HepG2 (cell line): ENCODE measurements around the gene GMPPA. TPM values are rescaled to one million over a fixed set of nuclear protein-coding genes. Genes with fewer than 3 reads are reported as not detected.

Source experiments
- ATAC-seq: fragments of 200-7000 bp; cut with Tn5 transposase; 3 replicates; pipeline ENCODE4 v1.9.1; 2020; ENCODE audit warnings: mild to moderate bottlenecking, moderate library complexity
- BruUV-seq: library from RNA; stranded (reverse); fragments of 400-500 nt; replicated peaks from 2 replicates; lab custom pipeline; 2021; lab: Mats Ljungman, UMichigan
- CTCF ChIA-PET: fragments of 300-600 bp; formaldehyde crosslinking; extraction: SDS; loops from one replicate; lab custom pipeline; 2021; ENCODE audit warnings: low total read pairs, inconsistent platforms, low intra/inter-chr PET ratio; lab: Yijun Ruan, JAX
- POLR2A ChIA-PET: fragments of 350-600 bp; sonication (Branson Sonifier 250); formaldehyde crosslinking; loops from one replicate; lab custom pipeline; 2020; ENCODE audit warnings: antibody characterized with exemption, inconsistent platforms; lab: Yijun Ruan, JAX
- DNase-seq: peaks from one replicate; pipeline ENCODE4 v3.0.0-alpha.2; 2015; ENCODE audit warnings: low spot score
- FAIRE-seq: peaks from 3 replicates; lab custom pipeline; 2011; peaks lifted over from hg19 to GRCh38; lab: Jason Lieb, UNC
- H2AFZ ChIP-seq: one replicate; pipeline ENCODE4 v1.6.1; 2011; ENCODE audit warnings: low read length, inconsistent platforms
- H3K27ac ChIP-seq: fragments of 300-600 bp; 3 replicates; pipeline ENCODE4 v1.8.0; 2011; ENCODE audit warnings: mixed run types, mild to moderate bottlenecking, mixed read lengths, low read length, inconsistent platforms; ENCODE audit not compliant: insufficient read depth; ENCODE audit errors: extremely low read length
- H3K27me3 ChIP-seq, 2 experiments: fragments of 200-600 bp in 1 of 2; 2 replicates in 1 of 2; 3 replicates in 1 of 2; pipeline versions ENCODE4 v1.6.0 to v1.8.0; 2011; ENCODE audit warnings: low read length in 2 of 2, mild to moderate bottlenecking in 2 of 2, moderate library complexity in 2 of 2, inconsistent platforms in 1 of 2; ENCODE audit not compliant: insufficient read depth in 2 of 2, control insufficient read depth in 1 of 2
- H3K36me3 ChIP-seq, 2 experiments: fragments of 200-600 bp in 1 of 2; replicated peaks in 1 of 2; 2 replicates in 1 of 2; 3 replicates in 1 of 2; pipeline versions ENCODE4 v1.5.1 to v1.8.0; 2011; ENCODE audit warnings: low read length in 2 of 2, inconsistent platforms in 1 of 2; ENCODE audit not compliant: insufficient read depth in 2 of 2, control insufficient read depth in 1 of 2
- H3K4me1 ChIP-seq: 2 replicates; pipeline ENCODE4 v1.5.1; 2012; ENCODE audit warnings: low read length, inconsistent platforms; ENCODE audit not compliant: insufficient read depth
- H3K4me2 ChIP-seq: 2 replicates; pipeline ENCODE4 v1.6.0; 2011; ENCODE audit warnings: low read depth, low read length, inconsistent platforms
- H3K4me3 ChIP-seq, 3 experiments: fragments of 200-600 bp in 1 of 3; sonication (generic), shearing (Covaris generic) in 1 of 3; replicated peaks in 1 of 3; 2 replicates each; pipeline ENCODE4 v1.5.1; 2011 to 2016; ENCODE audit warnings: low read length in 3 of 3, inconsistent platforms in 2 of 3, low read depth in 2 of 3, mild to moderate bottlenecking in 2 of 3, control low read depth in 1 of 3, mixed read lengths in 1 of 3; ENCODE audit not compliant: insufficient read depth in 1 of 3
- H3K79me2 ChIP-seq: one replicate; pipeline ENCODE4 v1.6.1; 2011; ENCODE audit warnings: low read length, inconsistent platforms; ENCODE audit not compliant: insufficient read depth
- H3K9ac ChIP-seq: 2 replicates; pipeline ENCODE4 v1.6.0; 2011; ENCODE audit warnings: mild to moderate bottlenecking, low read depth, low read length, inconsistent platforms; ENCODE audit not compliant: insufficient read depth
- H3K9me3 ChIP-seq: 2 replicates; pipeline ENCODE4 v1.5.1; 2012; ENCODE audit warnings: mild to moderate bottlenecking, low read length
- H4K20me1 ChIP-seq: 2 replicates; pipeline ENCODE4 v1.6.0; 2011; ENCODE audit warnings: inconsistent platforms, mild to moderate bottlenecking, low read length, moderate library complexity; ENCODE audit not compliant: insufficient read depth
- KDM4B ChIP-seq: sonication (generic); formaldehyde crosslinking; IDR thresholded peaks from 2 replicates; pipeline ENCODE4 v1.4.0; 2020; ENCODE audit warnings: missing genetic modification reagents
- SKIL ChIP-seq: sonication (generic); formaldehyde crosslinking; IDR thresholded peaks from 2 replicates; pipeline ENCODE4 v1.8.0; 2022; ENCODE audit warnings: missing genetic modification reagents, mild to moderate bottlenecking, moderate library complexity, borderline replicate concordance
- ZBTB1 ChIP-seq: sonication (generic); formaldehyde crosslinking; IDR thresholded peaks from 2 replicates; pipeline ENCODE4 v1.4.0; 2020; ENCODE audit warnings: missing genetic modification reagents, borderline replicate concordance
- ZBTB40 ChIP-seq, 2 experiments: fragments of 450-650 bp in 1 of 2; sonication (generic) in 1 of 2; formaldehyde crosslinking in 1 of 2; IDR thresholded peaks; 2 replicates each; pipeline versions ENCODE4 v1.6.1 to v1.8.0; 2016 to 2022; ENCODE audit warnings: antibody characterized with exemption in 1 of 2, mild to moderate bottlenecking in 1 of 2, missing genetic modification reagents in 1 of 2
- ZNF12 ChIP-seq: sonication (generic); formaldehyde crosslinking; IDR thresholded peaks from 2 replicates; pipeline ENCODE4 v1.5.0; 2020; ENCODE audit warnings: missing genetic modification reagents
- ZNF280D ChIP-seq: sonication (generic); formaldehyde crosslinking; IDR thresholded peaks from 2 replicates; pipeline ENCODE4 v1.5.1; 2020; ENCODE audit warnings: mild to moderate bottlenecking, missing genetic modification reagents
- ZNF331 ChIP-seq: sonication (generic); formaldehyde crosslinking; IDR thresholded peaks from 2 replicates; pipeline ENCODE4 v1.4.0; 2020; ENCODE audit warnings: missing genetic modification reagents
- ZSCAN29 ChIP-seq: sonication (generic); formaldehyde crosslinking; conservative IDR thresholded peaks from 2 replicates; pipeline ENCODE4 v1.4.0; 2020; ENCODE audit warnings: mild to moderate bottlenecking, missing genetic modification reagents
- WGBS: methylation state at CpG from one replicate; pipeline ENCODE4 v1.1.6; 2017; ENCODE audit warnings: low lambda C conversion rate; 5-methylcytosine and 5-hydroxymethylcytosine counted together
- in situ Hi-C: cut with HindIII; loops from 2 replicates; pipeline ENCODE4 v1.10.0; 2017; ENCODE audit warnings: low pct_unique_long_range_greater_than_20kb; ENCODE audit not compliant: extremely low pct_ligation_motif_present
- intact Hi-C: fragments of 100-400 bp; cut with micrococcal nuclease; formaldehyde crosslinking; loops from one replicate; pipeline ENCODE4 v1.10.0; 2022; ENCODE audit not compliant: unreplicated experiment
- polyA plus RNA-seq, 8 experiments: library from polyadenylated mRNA; depleted of rRNA in 3 of 8; stranded (reverse) in 7 of 8; unstranded in 1 of 8; fragments of >200 nt; fragmentation: Illumina TruSeq in 4 of 8; extraction: Trizol in 4 of 8; gene quantifications; 2 replicates each; pipeline versions ENCODE4 v1.2.1 to v1.2.3, GENCODE V29; 2011 to 2016; ENCODE audit warnings: low read depth in 4 of 8, missing spikeins in 1 of 8, mixed read lengths in 1 of 8; ENCODE audit not compliant: insufficient read depth in 1 of 8
- total RNA-seq, 5 experiments: library from RNA; depleted of rRNA; stranded (reverse); fragments of >200 nt; fragmentation: Illumina TruSeq; extraction: Trizol; gene quantifications; 2 replicates each; pipeline ENCODE4 v1.2.3, GENCODE V29; 2016; ENCODE audit warnings: low read depth in 1 of 5

Gene GMPPA
- total and polyA plus RNA-seq, 2 of the 13 experiments (the other 11 are each of a cell fraction or from before 2014, with no cell fraction given), result 81.1 to 106 TPM

- no peak overlapping the region for H3K4me2 ChIP-seq
- WGBS, result 0% methylated on average over 6 of the region's 17 CpGs
- H3K4me1 ChIP-seq, result peaks cover 6% of the 10 kb centered on the region; the same call in 1 of the 2 replicates
- BruUV-seq, result no TSS peak
- H4K20me1 ChIP-seq, result no peaks in the 10 kb centered on the region
- no peak overlapping the region for H3K4me3 ChIP-seq
- no peak overlapping the region for H3K27ac ChIP-seq
- ATAC-seq, result no peak
- DNase-seq, result no peak
- CTCF ChIA-PET, result no interaction called here
- no peaks in the 10 kb centered on the region for H3K79me2 ChIP-seq
- no peak overlapping the region for H3K9ac ChIP-seq
- intact Hi-C loops (no loop called here), in situ Hi-C loops (no loop called here)
- no peak overlapping the region for H2AFZ ChIP-seq
- POLR2A ChIA-PET, result interaction anchor here (1.1 kb wide), 1 partner anchor 9 kb away, joined by 3 read pairs; no protein-coding TSS in a partner anchor
- H3K27me3 ChIP-seq, result peaks cover 55 to 99% of the 10 kb centered on the region in 2 experiments; a peak in 4 of 5 replicates
- H3K36me3 ChIP-seq, result no peaks in the 10 kb centered on the region
- H3K9me3 ChIP-seq, result no peaks in the 10 kb centered on the region
- no peak for FAIRE-seq
- no peak for TF ChIP-seq ZNF12
- no peak for TF ChIP-seq SKIL (CRISPR knock-in tag)
- no peak for TF ChIP-seq ZNF331
- TF ChIP-seq KDM4B, result no peak
- no peak for TF ChIP-seq ZNF280D
- TF ChIP-seq ZBTB40 (IDR thresholded peaks at IDR 0.05), result no peak
- no peak for TF ChIP-seq ZBTB40 (CRISPR knock-in tag; IDR thresholded peaks at IDR 0.05)
- TF ChIP-seq ZSCAN29 (CRISPR knock-in tag), result no peak
- no peak for TF ChIP-seq ZBTB1
These were observed 10.4 kb upstream of the GMPPA start for GRCh38 chr2:219488149-219488843.
